Activated T-cell treated with anti-CD3 and anti-CD28 coated beads for 24 hours (primary cell): ENCODE measurements around the gene POLR2J3.
"Not testable (repeated sequence)": the region's sequence is repeated elsewhere in the genome, so short reads cannot be mapped to it uniquely, and the experiment has no call there.

ENCODE experiments used
- DNase-seq: peaks from one replicate; pipeline ENCODE4 v3.0.0-alpha.2; 2020; ENCODE audit warnings: low read depth

Gene POLR2J3

GRCh38 chr7:102520797-102521196, 51.6 kb downstream of the POLR2J3 start:
- not testable (repeated sequence) for DNase-seq

GRCh38 chr7:102517550-102518147, 54.7 kb downstream of the POLR2J3 start, which contains the start of gene RASA4B:
Gene RASA4B, minus strand, starts transcription at chr7:102517777. Its CDS starts 67 bp downstream, at chr7:102517710.
- not testable (repeated sequence) for DNase-seq
